GM12878 (cell line): ENCODE measurements around the gene IL16. TPM values are rescaled to one million over a fixed set of nuclear protein-coding genes. Genes with fewer than 3 reads are reported as not detected.

Source experiments
- ATAC-seq: fragments of 200-7000 bp; cut with Tn5 transposase; 3 replicates; pipeline ENCODE4 v1.9.1; 2020; ENCODE audit warnings: mild to moderate bottlenecking, moderate library complexity
- BruUV-seq: library from RNA; stranded (reverse); fragments of 400-500 nt; replicated peaks from 2 replicates; lab custom pipeline; 2021; lab: Mats Ljungman, UMichigan
- CTCF ChIA-PET: fragments of 300-600 bp; sonication (Branson Sonifier 250); formaldehyde crosslinking; extraction: SDS; loops from one replicate; lab custom pipeline; 2021; ENCODE audit warnings: inconsistent platforms; lab: Yijun Ruan, JAX
- POLR2A ChIA-PET: fragments of 350-600 bp; formaldehyde crosslinking; extraction: SDS; loops from one replicate; lab custom pipeline; 2021; ENCODE audit warnings: inconsistent platforms; lab: Charles Lee
- RAD21 ChIA-PET: fragments of 300-600 bp; sonication (Branson Sonifier 250); formaldehyde crosslinking; loops from one replicate; lab custom pipeline; 2023; ENCODE audit warnings: antibody characterized with exemption; ENCODE audit not compliant: unreplicated experiment; lab: Charles Lee
- SMC1A ChIA-PET: fragments of 300-600 bp; sonication (Branson Sonifier 250); formaldehyde crosslinking; loops from one replicate; lab custom pipeline; 2023; ENCODE audit not compliant: unreplicated experiment, uncharacterized antibody; lab: Charles Lee
- DNase-seq: peaks from one replicate; pipeline ENCODE4 v3.0.0-alpha.2; 2011; ENCODE audit warnings: low read depth, low spot score
- FAIRE-seq: peaks from 3 replicates; lab custom pipeline; 2011; peaks lifted over from hg19 to GRCh38; lab: Jason Lieb, UNC
- H2AFZ ChIP-seq: 2 replicates; pipeline ENCODE4 v1.6.0; 2011; ENCODE audit warnings: low read depth, low read length, control low read depth; ENCODE audit not compliant: control insufficient read depth
- H3K27ac ChIP-seq: 2 replicates; pipeline ENCODE4 v1.5.1; 2011; ENCODE audit warnings: control low read depth; ENCODE audit not compliant: control insufficient read depth, insufficient read depth
- H3K27me3 ChIP-seq, 2 experiments: replicated peaks in 1 of 2; 2 replicates each; pipeline versions ENCODE4 v1.6.0 to v1.6.1; 2011; ENCODE audit warnings: low read length in 1 of 2; ENCODE audit not compliant: control insufficient read depth in 2 of 2, insufficient read depth in 2 of 2
- H3K36me3 ChIP-seq, 2 experiments: 2 replicates each; pipeline ENCODE4 v1.5.1; 2011; ENCODE audit warnings: low read length in 1 of 2; ENCODE audit not compliant: control insufficient read depth in 2 of 2, insufficient read depth in 2 of 2
- H3K4me1 ChIP-seq: 2 replicates; pipeline ENCODE4 v1.6.1; 2011; ENCODE audit warnings: mild to moderate bottlenecking, low read length, moderate library complexity, mixed read lengths; ENCODE audit not compliant: control insufficient read depth, insufficient read depth
- H3K4me2 ChIP-seq: 2 replicates; pipeline ENCODE4 v1.6.0; 2011; ENCODE audit warnings: control low read depth; ENCODE audit not compliant: control insufficient read depth, insufficient read depth
- H3K4me3 ChIP-seq: fragments of 200-600 bp; sonication (generic); 2 replicates; pipeline ENCODE4 v1.5.1; 2016
- H3K79me2 ChIP-seq: 2 replicates; pipeline ENCODE4 v1.6.0; 2011; ENCODE audit warnings: low read length; ENCODE audit not compliant: control insufficient read depth, insufficient read depth
- H3K9ac ChIP-seq: 2 replicates; pipeline ENCODE4 v1.8.0; 2011; ENCODE audit warnings: low read length, control low read depth, mixed read lengths; ENCODE audit not compliant: control insufficient read depth, insufficient read depth
- H3K9me3 ChIP-seq: replicated peaks from 3 replicates; pipeline ENCODE4 v1.5.1; 2011; ENCODE audit warnings: mild to moderate bottlenecking, low read length; ENCODE audit not compliant: control insufficient read depth, insufficient read depth
- H4K20me1 ChIP-seq: 2 replicates; pipeline ENCODE4 v1.6.0; 2011; ENCODE audit not compliant: control insufficient read depth, insufficient read depth
- BMI1 ChIP-seq: fragments of 450-650 bp; IDR thresholded peaks from 2 replicates; pipeline ENCODE4 v1.6.1; 2016; ENCODE audit warnings: mild to moderate bottlenecking, moderate library complexity, borderline replicate concordance
- DPF2 ChIP-seq: fragments of 450-650 bp; IDR thresholded peaks from 2 replicates; pipeline ENCODE4 v1.6.1; 2017; ENCODE audit warnings: mild to moderate bottlenecking
- ESRRA ChIP-seq: IDR thresholded peaks from 2 replicates; pipeline ENCODE4 v1.6.1; 2012; ENCODE audit warnings: mild to moderate bottlenecking, low read length, improper control_type of control experiment
- HCFC1 ChIP-seq: fragments of 150-350 bp; IDR thresholded peaks from 2 replicates; pipeline ENCODE4 v1.6.1; 2014; ENCODE audit warnings: low read length
- IKZF1 ChIP-seq: fragments of 450-650 bp; conservative IDR thresholded peaks from 2 replicates; pipeline ENCODE4 v1.6.1; 2017; ENCODE audit warnings: antibody characterized with exemption, mild to moderate bottlenecking
- JUNB ChIP-seq: IDR thresholded peaks from 2 replicates; pipeline ENCODE4 v1.6.1; 2016; ENCODE audit warnings: antibody characterized with exemption, mild to moderate bottlenecking
- KAT2A ChIP-seq: conservative IDR thresholded peaks from 2 replicates; pipeline ENCODE4 v1.6.1; 2011; ENCODE audit warnings: low read depth, low read length; ENCODE audit not compliant: control insufficient read depth
- MXI1 ChIP-seq: fragments of 150-350 bp; IDR thresholded peaks from 2 replicates; pipeline ENCODE4 v1.6.1; 2011; ENCODE audit warnings: low read depth, mild to moderate bottlenecking, inconsistent platforms, low read length, improper control_type of control experiment
- POLR2A ChIP-seq: IDR thresholded peaks from 2 replicates; pipeline ENCODE4 v1.6.1; 2011; ENCODE audit warnings: low read depth, mild to moderate bottlenecking, low read length
- RAD21 ChIP-seq: IDR thresholded peaks from 2 replicates; pipeline ENCODE4 v1.6.1; 2011; ENCODE audit warnings: mild to moderate bottlenecking, low read depth, low read length, moderate library complexity; ENCODE audit not compliant: insufficient read depth
- REST ChIP-seq: IDR thresholded peaks from 2 replicates; pipeline ENCODE4 v1.6.1; 2012; ENCODE audit warnings: mild to moderate bottlenecking, low read depth, low read length
- SIN3A ChIP-seq: IDR thresholded peaks from 2 replicates; pipeline ENCODE4 v1.6.1; 2012; ENCODE audit warnings: low read depth, low read length, improper control_type of control experiment
- STAT3 ChIP-seq: IDR thresholded peaks from 2 replicates; pipeline ENCODE4 v1.6.1; 2011; ENCODE audit warnings: low read depth, low read length, improper control_type of control experiment
- TBL1XR1 ChIP-seq: IDR thresholded peaks from 2 replicates; pipeline ENCODE4 v1.6.1; 2012; ENCODE audit warnings: low read depth, low read length, improper control_type of control experiment
- TCF3 ChIP-seq: IDR thresholded peaks from 2 replicates; pipeline ENCODE4 v1.6.1; 2012; ENCODE audit warnings: low read depth, mild to moderate bottlenecking, low read length, borderline replicate concordance; ENCODE audit not compliant: insufficient read depth
- YY1 ChIP-seq: IDR thresholded peaks from 2 replicates; pipeline ENCODE4 v1.6.1; 2011; ENCODE audit warnings: low read depth, mild to moderate bottlenecking, low read length
- ZBTB40 ChIP-seq: fragments of 450-650 bp; IDR thresholded peaks from 2 replicates; pipeline ENCODE4 v1.6.1; 2016; ENCODE audit warnings: mild to moderate bottlenecking, moderate library complexity, borderline replicate concordance
- ZNF622 ChIP-seq: fragments of 450-650 bp; IDR thresholded peaks from 2 replicates; pipeline ENCODE4 v1.6.1; 2017; ENCODE audit warnings: mild to moderate bottlenecking, inconsistent platforms
- WGBS: methylation state at CpG from one replicate; pipeline ENCODE4 v1.1.6; 2016; ENCODE audit warnings: low lambda C conversion rate; ENCODE audit not compliant: insufficient replicate concordance, insufficient coverage; ENCODE audit errors: missing lambda C conversion rate; 5-methylcytosine and 5-hydroxymethylcytosine counted together
- in situ Hi-C: fragments of 300-500 bp; cut with MboI; formaldehyde crosslinking; loops from 9 replicates; pipeline ENCODE4 v1.14.3; 2018; ENCODE audit warnings: mixed read lengths
- intact Hi-C: fragments of 100-400 bp; cut with micrococcal nuclease; formaldehyde crosslinking; loops from one replicate; pipeline ENCODE4 v1.14.2; 2022; ENCODE audit not compliant: unreplicated experiment
- polyA plus RNA-seq, 11 experiments: library from polyadenylated mRNA; depleted of rRNA in 4 of 11; unstranded in 6 of 11; stranded (reverse) in 5 of 11; fragments of >200 nt; fragmentation: Nextera tagmentation in 4 of 11; fragmentation: Illumina TruSeq in 1 of 11; extraction: Ambion mirVana in 4 of 11; extraction: Trizol in 1 of 11; gene quantifications; 1 replicate in 1 of 11; 2 replicates in 10 of 11; pipeline versions ENCODE4 v1.2.1 to v1.2.3, GENCODE V29; 2011 to 2016; ENCODE audit warnings: inconsistent platforms in 2 of 11, missing spikeins in 2 of 11, low read depth in 1 of 11
- total RNA-seq, 4 experiments: library from RNA; depleted of rRNA in 3 of 4; stranded (reverse); fragments of >200 nt in 3 of 4; fragmentation: Illumina TruSeq in 1 of 4; extraction: Trizol in 1 of 4; gene quantifications; 2 replicates each; pipeline versions ENCODE4 v1.2.1 to v1.2.3, GENCODE V29; 2013 to 2021

Gene IL16
- total and polyA plus RNA-seq, 10 of the 15 experiments (the other 5 are each of a cell fraction or from before 2014, with no cell fraction given) = 21.7 to 206 (median 44.5) TPM

- TF ChIP-seq SIN3A (no peak), YY1 (no peak), ZBTB40 (no peak)
Measured at GRCh38 chr15:81244306-81244705, 47.6 kb downstream of the IL16 start (continued).

- Histone ChIP-seq H3K9me3 (no peaks in the 10 kb centered on the region; the same call in 2 of the 3 replicates), H3K27ac (no peak overlapping the region), H4K20me1 (no peaks in the 10 kb centered on the region), H3K79me2 (no peaks in the 10 kb centered on the region), H3K36me3 (no peaks in the 10 kb centered on the region), H3K9ac (no peak overlapping the region), H3K4me3 (no peak overlapping the region), H3K27me3 (peaks cover 3 to 4% of the 10 kb centered on the region in 2 experiments; a peak in 2 of 4 replicates), H2AFZ (no peak overlapping the region), H3K4me2 (no peak overlapping the region), H3K4me1 (no peaks in the 10 kb centered on the region)
- in situ Hi-C loops (no loop called here), intact Hi-C loops (no loop called here)
- FAIRE-seq = no peak
- ChIA-PET SMC1A (interaction anchor here (0.9 to 1.0 kb wide), 4 partner anchors 10 to 101 kb away, joined by 3 to 5 read pairs (median 4); no protein-coding TSS in a partner anchor), POLR2A (no interaction called here), RAD21 (no interaction called here), CTCF (interaction anchor here (0.9 to 6.6 kb wide), 2 partner anchors 13 to 145 kb away, joined by 3 to 41 read pairs; no protein-coding TSS in a partner anchor)
- ATAC-seq = no peak
- DNase-seq = no peak
- no TSS peak for BruUV-seq
- 27% methylated on average over 2 of the region's 2 CpGs for WGBS
- TF ChIP-seq IKZF1 (no peak), POLR2A (no peak), HCFC1 (no peak), BMI1 (no peak), ZNF622 (no peak), REST (no peak), MXI1 (no peak), RAD21 (no peak), TCF3 (no peak), TBL1XR1 (no peak), ESRRA (no peak), DPF2 (no peak), KAT2A (no peak), JUNB (no peak), STAT3 (no peak)
Measured at GRCh38 chr15:81253846-81254245, 57.2 kb downstream of the IL16 start.
